Urothelium cell line (cell line): ENCODE data around the gene BSPH1.
"Not testable (repeated sequence)": the region's sequence is repeated elsewhere in the genome, so short reads cannot be mapped to it uniquely, and the experiment has no call there.

Source experiments
- DNase-seq: peaks from one replicate; pipeline ENCODE4 v3.0.0; 2011; ENCODE audit warnings: low spot score, mixed read lengths
- FAIRE-seq: peaks from 2 replicates; lab custom pipeline; 2011; peaks lifted over from hg19 to GRCh38; lab: Jason Lieb, UNC

BSPH1 gene

GRCh38 chr19:47928581-47928980, 63.4 kb downstream of the BSPH1 start:
- not testable (repeated sequence) for DNase-seq, FAIRE-seq

GRCh38 chr19:47920107-47920506, 71.9 kb downstream of the BSPH1 start:
- FAIRE-seq, DNase-seq: not testable (repeated sequence)
